GM19099 (cell line): Measurements from ENCODE around the gene ARHGAP15.

ENCODE experiments used
- POLR2A ChIP-seq: IDR thresholded peaks from 3 replicates; pipeline ENCODE4 v1.6.1; 2011; ENCODE audit warnings: low read depth; ENCODE audit not compliant: insufficient read length; ENCODE audit errors: extremely low read depth

Gene ARHGAP15

DNA sequence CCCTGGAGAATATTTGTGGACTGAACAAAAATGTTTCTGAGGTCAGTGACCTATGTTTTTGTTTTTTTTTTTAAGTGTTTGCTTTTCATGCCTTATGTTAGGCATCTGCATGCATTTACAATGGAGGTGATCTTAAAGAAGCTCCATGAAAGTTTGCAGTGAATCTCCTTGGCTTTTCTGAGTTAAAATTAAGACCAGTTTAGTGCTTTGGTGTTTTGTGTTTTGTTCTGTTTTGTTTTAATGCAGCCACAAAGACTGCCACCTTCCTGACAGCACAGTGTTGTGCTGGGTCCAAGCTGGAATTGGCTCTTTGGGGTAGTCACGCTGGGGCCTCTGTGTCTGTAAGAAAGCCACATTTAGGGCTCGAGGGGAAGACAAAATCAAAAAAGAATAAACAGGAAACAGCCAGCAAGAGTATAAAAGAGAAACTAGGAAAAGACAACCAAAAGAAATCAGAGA lies 396.2 kb downstream of the ARHGAP15 start:
- TF ChIP-seq POLR2A, result no peak

- TF ChIP-seq POLR2A, result no peak
Observed at GRCh38 chr2:143526498-143526897, 397.3 kb downstream of the ARHGAP15 start.

- TF ChIP-seq POLR2A, result no peak
Observed at GRCh38 chr2:143528021-143528420, 398.8 kb downstream of the ARHGAP15 start.

DNA sequence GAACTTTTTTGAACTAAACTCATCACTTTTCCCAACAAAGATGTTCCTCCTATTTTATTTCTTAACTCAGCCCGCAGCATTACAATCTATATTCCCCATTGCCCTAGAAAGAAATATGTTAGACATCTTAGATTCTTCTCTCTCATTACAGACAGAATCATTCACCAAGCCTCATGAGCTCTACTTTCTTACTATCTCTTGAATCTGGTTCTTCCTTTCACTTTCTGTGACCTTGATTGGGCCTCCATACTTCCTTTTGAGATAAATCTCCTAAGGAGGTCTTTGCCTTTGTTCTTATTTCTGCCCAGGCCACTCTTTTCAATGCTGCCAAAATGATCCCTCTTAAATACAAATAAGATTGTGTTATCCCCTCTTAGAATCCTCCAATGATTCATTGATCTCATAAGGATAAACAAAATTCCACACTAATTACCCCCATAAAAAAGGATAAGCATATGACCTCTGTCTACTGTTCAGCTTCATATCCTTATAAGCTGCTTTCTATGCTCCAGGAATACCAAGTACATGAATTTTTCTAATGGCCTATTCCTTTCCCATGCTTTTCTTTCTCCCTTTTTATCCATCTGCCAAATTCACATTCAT lies 400.0 kb downstream of the ARHGAP15 start:
- no peak for TF ChIP-seq POLR2A

DNA sequence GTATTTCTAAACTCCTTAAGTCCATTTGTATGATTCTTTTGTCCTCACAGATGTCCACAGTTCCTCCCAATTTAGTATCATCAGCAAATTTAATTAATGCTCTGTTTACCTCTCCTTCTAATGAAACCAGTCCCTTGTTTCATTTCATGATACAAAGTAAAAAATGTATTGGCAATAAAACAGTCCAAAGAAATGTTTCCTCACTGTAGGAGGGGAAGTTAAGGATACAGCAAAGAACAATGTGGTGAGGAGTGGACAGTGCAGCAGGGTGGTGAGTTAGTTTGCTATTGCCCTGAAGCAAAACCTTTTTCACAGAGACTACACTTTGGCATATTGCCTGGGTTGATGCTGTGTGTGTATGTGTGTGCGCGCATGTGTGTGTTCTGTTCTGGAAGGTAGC lies 401.5 kb downstream of the ARHGAP15 start:
- no peak for TF ChIP-seq POLR2A

DNA sequence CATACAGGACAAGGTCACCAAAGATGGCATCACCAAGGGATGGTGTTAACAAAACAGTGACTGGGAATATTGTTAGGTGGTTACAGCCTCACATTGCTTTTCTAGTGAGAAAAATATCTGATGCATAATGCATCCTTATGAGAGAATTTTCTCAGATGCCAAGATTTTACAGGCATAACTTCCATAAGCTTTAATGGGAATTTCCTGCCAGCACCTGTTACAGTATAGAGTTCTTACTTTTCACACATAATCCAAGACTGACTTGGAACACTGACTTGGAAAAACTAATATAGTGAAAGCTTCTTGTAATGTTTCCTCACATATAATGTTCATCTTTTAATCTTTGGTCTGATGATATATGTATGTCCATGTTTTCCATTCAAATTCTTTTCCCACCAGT lies 402.8 kb downstream of the ARHGAP15 start:
- TF ChIP-seq POLR2A, result no peak

GRCh38 chr2:143533846-143534245 lies 404.6 kb downstream of the ARHGAP15 start:
- TF ChIP-seq POLR2A, result no peak

DNA sequence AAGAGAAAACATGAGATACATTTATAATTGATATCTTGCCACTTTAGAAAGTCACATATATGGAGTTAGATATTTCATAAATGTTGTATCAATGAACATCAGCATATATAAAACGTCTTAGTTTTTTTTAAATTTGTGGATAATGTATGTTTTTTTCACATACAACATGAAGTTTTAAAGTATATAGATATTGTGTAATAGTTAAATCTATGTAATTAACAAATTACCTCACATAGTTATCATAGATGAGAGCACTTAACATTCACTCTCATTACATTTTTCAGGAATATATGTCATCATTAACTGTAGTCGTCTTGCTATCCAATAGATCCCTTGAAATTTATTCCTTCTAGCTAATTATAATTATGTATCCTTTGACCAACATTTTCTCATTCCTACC lies 406.6 kb downstream of the ARHGAP15 start:
- no peak for TF ChIP-seq POLR2A

- no peak for TF ChIP-seq POLR2A
Observed at GRCh38 chr2:143545059-143545948, 416.1 kb downstream of the ARHGAP15 start.

GRCh38 chr2:143545949-143546255 lies 416.7 kb downstream of the ARHGAP15 start:
- TF ChIP-seq POLR2A, result no peak

- no peak for TF ChIP-seq POLR2A
Observed at GRCh38 chr2:143548032-143548431, 418.8 kb downstream of the ARHGAP15 start.

- no peak for TF ChIP-seq POLR2A
Observed at GRCh38 chr2:143550500-143550899, 421.3 kb downstream of the ARHGAP15 start.

GRCh38 chr2:143551971-143552650 lies 422.9 kb downstream of the ARHGAP15 start:
- TF ChIP-seq POLR2A, result no peak

- TF ChIP-seq POLR2A, result no peak
Observed at GRCh38 chr2:143553261-143553660, 424.0 kb downstream of the ARHGAP15 start.

DNA sequence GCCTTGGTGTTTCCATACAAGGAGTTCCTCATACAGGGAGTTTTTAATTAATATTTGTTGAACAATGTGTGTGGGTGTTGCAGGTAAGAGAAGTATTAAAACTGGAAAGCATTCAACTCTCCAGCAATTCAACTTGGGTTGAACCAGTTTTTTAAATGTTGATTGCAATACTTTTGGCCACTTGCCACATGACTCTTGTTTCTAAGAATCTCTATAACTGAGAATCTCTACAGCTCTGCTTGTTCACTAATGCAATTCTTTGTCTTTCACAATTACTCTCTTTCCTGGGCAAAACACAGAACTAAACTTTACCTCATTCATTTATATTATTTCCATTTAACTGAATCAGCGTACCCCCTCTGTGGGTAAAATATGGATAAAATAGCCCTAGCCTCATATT lies 429.4 kb downstream of the ARHGAP15 start:
- TF ChIP-seq POLR2A, result no peak

- TF ChIP-seq POLR2A, result no peak
Observed at GRCh38 chr2:143559147-143559546, 429.9 kb downstream of the ARHGAP15 start.
